ENCODE results near the gene LTBP1. TPM values are rescaled to one million over a fixed set of nuclear protein-coding genes. Genes with fewer than 3 reads are reported as not detected.
A peak's percentile ranks its signal among the peaks of the same experiment; 100 is the strongest.

LTBP1 gene
- total RNA-seq, 1 experiment from 2014 or later, result 28.5 TPM

DNA sequence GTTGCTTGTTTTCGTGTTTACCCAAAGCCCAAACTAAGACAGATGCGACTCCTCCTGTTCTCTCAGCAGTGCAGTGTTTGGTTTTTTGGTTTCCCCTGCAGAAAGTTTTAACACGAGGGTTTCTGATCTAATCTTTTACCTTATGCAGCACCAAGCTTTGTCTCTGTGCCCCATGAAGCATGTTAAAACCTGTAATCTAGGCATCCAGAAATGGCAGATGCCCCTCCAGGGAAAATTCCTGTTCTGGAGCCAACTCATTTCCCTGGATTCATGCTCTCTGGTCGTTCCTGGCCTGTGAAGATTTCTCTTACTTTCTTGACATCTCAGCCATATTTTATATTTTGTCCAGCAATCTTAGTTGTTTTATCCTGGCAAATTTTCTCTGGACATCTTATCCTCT is 91.5 kb downstream of the LTBP1 start:
- H3K4me1 ChIP-seq (ENCODE audit: insufficient read depth, low read length), result no peaks in the 10 kb centered on the region
- no peak overlapping the region for H3K14ac ChIP-seq (ENCODE audit: insufficient read depth, low read length)
- Mint-ChIP-seq H3K9me3 (no peaks in the 10 kb centered on the region), H3K4me3 (no peak overlapping the region), H3K4me1 (peaks cover 5 to 7% of the 10 kb centered on the region in 2 experiments), H3K27me3 (ENCODE audit: low read depth) (no peaks in the 10 kb centered on the region), H3K27ac (0 out of 7 replicates have a peak overlapping the region, but pooled peaks of 2 of the 3 experiments have one; percentile 16 to 40), H3K36me3 (ENCODE audit: insufficient read depth in 1 of 3, low read depth in 3 of 3) (no peaks in the 10 kb centered on the region)
- no peak for DNase-seq
- TF ChIP-seq, protein P1, sequence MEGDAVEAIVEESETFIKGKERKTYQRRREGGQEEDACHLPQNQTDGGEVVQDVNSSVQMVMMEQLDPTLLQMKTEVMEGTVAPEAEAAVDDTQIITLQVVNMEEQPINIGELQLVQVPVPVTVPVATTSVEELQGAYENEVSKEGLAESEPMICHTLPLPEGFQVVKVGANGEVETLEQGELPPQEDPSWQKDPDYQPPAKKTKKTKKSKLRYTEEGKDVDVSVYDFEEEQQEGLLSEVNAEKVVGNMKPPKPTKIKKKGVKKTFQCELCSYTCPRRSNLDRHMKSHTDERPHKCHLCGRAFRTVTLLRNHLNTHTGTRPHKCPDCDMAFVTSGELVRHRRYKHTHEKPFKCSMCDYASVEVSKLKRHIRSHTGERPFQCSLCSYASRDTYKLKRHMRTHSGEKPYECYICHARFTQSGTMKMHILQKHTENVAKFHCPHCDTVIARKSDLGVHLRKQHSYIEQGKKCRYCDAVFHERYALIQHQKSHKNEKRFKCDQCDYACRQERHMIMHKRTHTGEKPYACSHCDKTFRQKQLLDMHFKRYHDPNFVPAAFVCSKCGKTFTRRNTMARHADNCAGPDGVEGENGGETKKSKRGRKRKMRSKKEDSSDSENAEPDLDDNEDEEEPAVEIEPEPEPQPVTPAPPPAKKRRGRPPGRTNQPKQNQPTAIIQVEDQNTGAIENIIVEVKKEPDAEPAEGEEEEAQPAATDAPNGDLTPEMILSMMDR (conservative IDR thresholded peaks at IDR 0.05), result no peak
- no peak overlapping the region for H3K56ac ChIP-seq (ENCODE audit: insufficient read length, low read depth, low read length)
- H3K9me3 ChIP-seq (ENCODE audit: control insufficient read depth, low read depth, low read length), result no peaks in the 10 kb centered on the region
- no peak overlapping the region for H3K4ac ChIP-seq (ENCODE audit: low read depth, low read length)
- H2BK5ac ChIP-seq (ENCODE audit: insufficient read length, low read length), result no peak overlapping the region
- H2AFZ ChIP-seq (ENCODE audit: low read length), result no peak overlapping the region
- H3K18ac ChIP-seq (ENCODE audit: insufficient read length, low read depth, low read length), result no peak overlapping the region
- H2BK12ac ChIP-seq (ENCODE audit: insufficient read length, low read depth, low read length), result no peak overlapping the region
- no peak overlapping the region for H4K91ac ChIP-seq (ENCODE audit: insufficient read length, low read depth, low read length)
- H4K20me1 ChIP-seq (ENCODE audit: control insufficient read depth, insufficient read depth, insufficient read length), result no peaks in the 10 kb centered on the region
- H2BK120ac ChIP-seq (ENCODE audit: low read depth, low read length, poor library complexity, severe bottlenecking), result no peak overlapping the region
- no peak overlapping the region for H3K9ac ChIP-seq (ENCODE audit: extremely low read depth, insufficient read length, low read length)
- no peak overlapping the region for H2AK5ac ChIP-seq (ENCODE audit: insufficient read length, low read length)
- no peak overlapping the region for H4K5ac ChIP-seq (ENCODE audit: insufficient read length, low read depth, low read length)
- no peak overlapping the region for H2BK15ac ChIP-seq (ENCODE audit: low read depth, low read length)
- H3K79me1 ChIP-seq (ENCODE audit: insufficient read depth, low read depth, low read length, poor library complexity, severe bottlenecking), result no peaks in the 10 kb centered on the region
- H3K27me3 ChIP-seq (ENCODE audit: insufficient read depth, low read length), result no peaks in the 10 kb centered on the region
- no peak overlapping the region for H2BK20ac ChIP-seq (ENCODE audit: low read depth, low read length, poor library complexity, severe bottlenecking)
- H3K23ac ChIP-seq (ENCODE audit: insufficient read length, low read depth, low read length), result no peak overlapping the region
- no peak overlapping the region for H3K4me2 ChIP-seq (ENCODE audit: insufficient read depth, insufficient read length, low read length)
- no peak overlapping the region for H3K27ac ChIP-seq (ENCODE audit: insufficient read length, low read depth, low read length)
- no peak overlapping the region for H4K8ac ChIP-seq (replicated peaks; ENCODE audit: insufficient read length, low read depth, low read length)
- H3K79me2 ChIP-seq (ENCODE audit: insufficient read depth, low read length), result 0 out of 2 replicates have a peak, but pooled peaks cover 3% of the 10 kb centered on the region
- H3K23me2 ChIP-seq (ENCODE audit: insufficient read length, low read depth, low read length, poor library complexity, severe bottlenecking), result no peaks in the 10 kb centered on the region
- H3T11ph ChIP-seq (ENCODE audit: low read length), result no peak overlapping the region
- WGBS (ENCODE audit: extremely low coverage, insufficient read length, low lambda C conversion rate), result no CpG with 5 or more reads among the region's 4 CpGs
